Type B pancreatic cell (in vitro differentiated cells): ENCODE measurements around the gene ELK3. TPM values are rescaled to one million over a fixed set of nuclear protein-coding genes. Genes with fewer than 3 reads are reported as not detected.

ENCODE experiments used
- DNase-seq: peaks from one replicate; pipeline ENCODE4 v3.0.0; 2021; ENCODE audit warnings: mixed read lengths; ENCODE audit not compliant: unreplicated experiment; ENCODE audit errors: extremely low spot score
- H3K27ac Mint-ChIP-seq: 2 replicates; pipeline ENCODE4 v1.8.0; 2021; ENCODE audit warnings: mild to moderate bottlenecking, mixed read lengths
- H3K27me3 Mint-ChIP-seq: 2 replicates; pipeline ENCODE4 v1.8.0; 2021; ENCODE audit warnings: mixed read lengths
- H3K36me3 Mint-ChIP-seq: 2 replicates; pipeline ENCODE4 v1.8.0; 2021; ENCODE audit warnings: mixed read lengths
- H3K4me1 Mint-ChIP-seq: one replicate; pipeline ENCODE4 v1.8.0; 2021; ENCODE audit warnings: mixed read lengths; ENCODE audit not compliant: unreplicated experiment
- H3K4me3 Mint-ChIP-seq: 2 replicates; pipeline ENCODE4 v1.8.0; 2021; ENCODE audit warnings: mild to moderate bottlenecking, mixed read lengths
- H3K9me3 Mint-ChIP-seq: 2 replicates; pipeline ENCODE4 v1.8.0; 2021; ENCODE audit warnings: mixed read lengths
- total RNA-seq: library from RNA; stranded (reverse); gene quantifications from 2 replicates; pipeline ENCODE4 v1.2.1, GENCODE V29; 2021; ENCODE audit warnings: low replicate concordance
- TF ChIP-seq, protein P1 (sequence below): fragments of 200-600 bp; sonication (generic); conservative IDR thresholded peaks from 2 replicates; pipeline ENCODE4 v1.5.0; 2021; ENCODE audit warnings: antibody characterized with exemption, mild to moderate bottlenecking

The ELK3 gene
- total RNA-seq, 1 donor from 2014 or later: 17.6 TPM

DNA sequence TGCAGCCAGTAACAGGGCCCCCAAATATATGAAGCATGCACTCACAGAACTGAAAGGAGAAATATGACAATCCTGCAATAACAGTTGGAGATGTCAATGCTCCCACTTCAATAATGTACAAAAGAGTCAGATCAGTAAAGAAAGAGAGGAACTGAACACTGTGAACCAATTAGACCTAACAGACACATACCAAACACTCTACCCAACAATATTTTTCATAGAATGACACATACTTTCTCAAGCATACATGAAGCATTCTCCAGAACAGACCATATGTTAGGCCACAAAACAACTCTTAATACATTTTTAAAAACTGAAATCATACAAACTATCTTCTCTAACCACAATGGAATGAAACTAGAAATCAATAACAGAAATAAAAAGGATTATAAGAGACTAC is 80.2 kb downstream of the ELK3 start:
- Mint-ChIP-seq H3K4me1 (no peaks in the 10 kb centered on the region), H3K9me3 (no peaks in the 10 kb centered on the region), H3K4me3 (no peak overlapping the region), H3K27me3 (no peaks in the 10 kb centered on the region), H3K36me3 (peaks cover 41% of the 10 kb centered on the region), H3K27ac (no peak overlapping the region)
- no peak for DNase-seq
- TF ChIP-seq, protein P1, sequence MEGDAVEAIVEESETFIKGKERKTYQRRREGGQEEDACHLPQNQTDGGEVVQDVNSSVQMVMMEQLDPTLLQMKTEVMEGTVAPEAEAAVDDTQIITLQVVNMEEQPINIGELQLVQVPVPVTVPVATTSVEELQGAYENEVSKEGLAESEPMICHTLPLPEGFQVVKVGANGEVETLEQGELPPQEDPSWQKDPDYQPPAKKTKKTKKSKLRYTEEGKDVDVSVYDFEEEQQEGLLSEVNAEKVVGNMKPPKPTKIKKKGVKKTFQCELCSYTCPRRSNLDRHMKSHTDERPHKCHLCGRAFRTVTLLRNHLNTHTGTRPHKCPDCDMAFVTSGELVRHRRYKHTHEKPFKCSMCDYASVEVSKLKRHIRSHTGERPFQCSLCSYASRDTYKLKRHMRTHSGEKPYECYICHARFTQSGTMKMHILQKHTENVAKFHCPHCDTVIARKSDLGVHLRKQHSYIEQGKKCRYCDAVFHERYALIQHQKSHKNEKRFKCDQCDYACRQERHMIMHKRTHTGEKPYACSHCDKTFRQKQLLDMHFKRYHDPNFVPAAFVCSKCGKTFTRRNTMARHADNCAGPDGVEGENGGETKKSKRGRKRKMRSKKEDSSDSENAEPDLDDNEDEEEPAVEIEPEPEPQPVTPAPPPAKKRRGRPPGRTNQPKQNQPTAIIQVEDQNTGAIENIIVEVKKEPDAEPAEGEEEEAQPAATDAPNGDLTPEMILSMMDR: no peak

GRCh38 chr12:96285158-96285557 is 91.0 kb downstream of the ELK3 start:
- no peaks in the 10 kb centered on the region for H3K4me1 Mint-ChIP-seq
- no peak for DNase-seq
- no peak overlapping the region for H3K27ac Mint-ChIP-seq
- TF ChIP-seq, protein P1: no peak
- no peaks in the 10 kb centered on the region for H3K9me3 Mint-ChIP-seq
- no peak overlapping the region for H3K4me3 Mint-ChIP-seq
- H3K36me3 Mint-ChIP-seq: peaks cover 58% of the 10 kb centered on the region
- H3K27me3 Mint-ChIP-seq: no peaks in the 10 kb centered on the region

DNA sequence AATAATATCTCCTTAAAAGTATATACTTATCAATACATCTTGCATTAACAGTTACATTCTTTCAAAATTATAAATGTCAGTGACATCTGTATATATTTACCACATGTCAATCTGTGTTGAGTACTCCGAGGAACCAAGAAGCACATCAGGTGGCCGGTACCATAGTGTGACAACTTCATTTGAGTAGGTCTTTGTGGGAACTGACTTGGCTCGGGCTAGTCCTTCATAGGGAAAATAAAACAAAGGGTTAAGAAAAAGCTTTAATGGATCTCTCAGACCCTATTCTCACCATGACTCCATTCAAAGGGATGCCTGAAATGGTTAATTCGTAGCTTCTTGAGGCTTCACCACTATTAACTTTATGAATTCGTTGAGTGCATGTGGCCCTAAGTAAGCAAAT is 94.9 kb downstream of the ELK3 start:
- TF ChIP-seq, protein P1: no peak
- Mint-ChIP-seq H3K9me3 (no peaks in the 10 kb centered on the region), H3K36me3 (peaks cover 51% of the 10 kb centered on the region), H3K4me3 (no peak overlapping the region), H3K27me3 (no peaks in the 10 kb centered on the region), H3K27ac (no peak overlapping the region), H3K4me1 (no peaks in the 10 kb centered on the region)
- DNase-seq: no peak

GRCh38 chr12:96293093-96293492 is 98.9 kb downstream of the ELK3 start:
- Mint-ChIP-seq H3K9me3 (no peaks in the 10 kb centered on the region), H3K27me3 (no peaks in the 10 kb centered on the region), H3K27ac (no peak overlapping the region), H3K4me3 (no peak overlapping the region), H3K36me3 (peaks cover 28% of the 10 kb centered on the region), H3K4me1 (no peaks in the 10 kb centered on the region)
- TF ChIP-seq, protein P1: no peak
- no peak for DNase-seq

DNA sequence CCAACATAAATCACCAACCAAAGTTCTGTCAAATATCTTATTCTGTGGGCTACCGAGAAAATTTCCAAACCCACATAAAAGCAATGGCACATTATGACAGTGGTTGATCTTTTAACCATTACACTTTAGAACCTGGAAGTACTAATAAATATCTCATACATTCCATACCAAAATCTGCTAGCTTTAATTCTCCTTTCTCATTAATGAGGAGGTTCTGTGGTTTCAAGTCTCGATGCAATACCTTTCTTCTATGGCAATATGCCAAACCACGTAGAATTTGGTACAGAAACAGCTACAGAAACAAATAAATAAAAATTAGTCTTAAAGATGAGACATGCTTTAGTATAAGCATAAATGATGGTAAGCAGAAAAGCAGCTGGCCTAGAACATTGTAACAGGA is 100.7 kb downstream of the ELK3 start:
- TF ChIP-seq, protein P1: no peak
- no peaks in the 10 kb centered on the region for H3K4me1 Mint-ChIP-seq
- H3K4me3 Mint-ChIP-seq: no peak overlapping the region
- no peaks in the 10 kb centered on the region for H3K27me3 Mint-ChIP-seq
- DNase-seq: no peak
- H3K9me3 Mint-ChIP-seq: no peaks in the 10 kb centered on the region
- H3K27ac Mint-ChIP-seq: no peak overlapping the region
- peaks cover 25% of the 10 kb centered on the region for H3K36me3 Mint-ChIP-seq
